Mesothelial cell of epicardium (in vitro differentiated cells): ENCODE results near the gene MARK4. TPM values are rescaled to one million over a fixed set of nuclear protein-coding genes. Genes with fewer than 3 reads are reported as not detected.

ENCODE experiments used
- DNase-seq, 2 experiments: peaks; one replicate each; pipeline ENCODE4 v3.0.0; 2021; ENCODE audit warnings: low spot score in 2 of 2; ENCODE audit not compliant: unreplicated experiment in 2 of 2
- H3K27ac Mint-ChIP-seq: 2 replicates; pipeline ENCODE4 v1.8.0; 2021; ENCODE audit warnings: mixed read lengths
- H3K27me3 Mint-ChIP-seq: 2 replicates; pipeline ENCODE4 v1.8.0; 2021; ENCODE audit warnings: low read depth, mixed read lengths
- H3K36me3 Mint-ChIP-seq: 2 replicates; pipeline ENCODE4 v1.8.0; 2021; ENCODE audit warnings: mixed read lengths
- H3K4me1 Mint-ChIP-seq: 2 replicates; pipeline ENCODE4 v1.8.0; 2021; ENCODE audit warnings: mixed read lengths
- H3K4me3 Mint-ChIP-seq: 2 replicates; pipeline ENCODE4 v1.8.0; 2021; ENCODE audit warnings: mild to moderate bottlenecking, moderate library complexity, mixed read lengths
- H3K9me3 Mint-ChIP-seq: 2 replicates; pipeline ENCODE4 v1.8.0; 2021; ENCODE audit warnings: mixed read lengths
- total RNA-seq: library from RNA; stranded (reverse); gene quantifications from 3 replicates; pipeline ENCODE4 v1.2.1, GENCODE V29; 2021
- TF ChIP-seq, protein P1 (sequence below): fragments of 200-600 bp; sonication (generic); IDR thresholded peaks from one replicate; pipeline ENCODE4 v1.5.0; 2021; ENCODE audit warnings: antibody characterized with exemption; ENCODE audit not compliant: unreplicated experiment

The MARK4 gene
- total RNA-seq, 1 donor from 2014 or later = 63.7 TPM

DNA sequence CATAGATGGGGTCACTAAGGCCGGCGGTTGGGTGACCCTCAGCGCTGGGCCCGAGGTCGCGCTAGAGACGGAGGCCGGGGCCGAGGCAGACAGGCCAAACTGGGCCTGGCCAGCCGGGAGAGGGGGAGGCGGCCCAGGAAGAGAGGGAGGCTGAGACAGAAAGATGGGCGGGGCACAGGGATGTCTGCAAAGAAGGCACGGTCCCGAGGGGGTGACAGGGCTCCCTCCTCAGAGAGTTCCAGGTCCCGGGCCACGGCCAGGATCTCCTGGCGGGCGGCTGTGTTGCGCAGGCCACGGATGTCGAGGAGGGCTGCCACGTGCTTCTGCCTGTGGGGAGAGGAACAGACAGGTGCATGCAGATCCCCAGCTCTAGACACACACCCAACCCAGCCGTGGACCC, 38.0 kb upstream of the MARK4 start:
- H3K27me3 Mint-ChIP-seq = peaks cover 47% of the 10 kb centered on the region
- DNase-seq = no peak
- no peaks in the 10 kb centered on the region for H3K36me3 Mint-ChIP-seq
- H3K27ac Mint-ChIP-seq = no peak overlapping the region
- no peaks in the 10 kb centered on the region for H3K9me3 Mint-ChIP-seq
- peaks cover 25% of the 10 kb centered on the region for H3K4me1 Mint-ChIP-seq
- H3K4me3 Mint-ChIP-seq = no peak overlapping the region
- TF ChIP-seq, protein P1, sequence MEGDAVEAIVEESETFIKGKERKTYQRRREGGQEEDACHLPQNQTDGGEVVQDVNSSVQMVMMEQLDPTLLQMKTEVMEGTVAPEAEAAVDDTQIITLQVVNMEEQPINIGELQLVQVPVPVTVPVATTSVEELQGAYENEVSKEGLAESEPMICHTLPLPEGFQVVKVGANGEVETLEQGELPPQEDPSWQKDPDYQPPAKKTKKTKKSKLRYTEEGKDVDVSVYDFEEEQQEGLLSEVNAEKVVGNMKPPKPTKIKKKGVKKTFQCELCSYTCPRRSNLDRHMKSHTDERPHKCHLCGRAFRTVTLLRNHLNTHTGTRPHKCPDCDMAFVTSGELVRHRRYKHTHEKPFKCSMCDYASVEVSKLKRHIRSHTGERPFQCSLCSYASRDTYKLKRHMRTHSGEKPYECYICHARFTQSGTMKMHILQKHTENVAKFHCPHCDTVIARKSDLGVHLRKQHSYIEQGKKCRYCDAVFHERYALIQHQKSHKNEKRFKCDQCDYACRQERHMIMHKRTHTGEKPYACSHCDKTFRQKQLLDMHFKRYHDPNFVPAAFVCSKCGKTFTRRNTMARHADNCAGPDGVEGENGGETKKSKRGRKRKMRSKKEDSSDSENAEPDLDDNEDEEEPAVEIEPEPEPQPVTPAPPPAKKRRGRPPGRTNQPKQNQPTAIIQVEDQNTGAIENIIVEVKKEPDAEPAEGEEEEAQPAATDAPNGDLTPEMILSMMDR = no peak

DNA sequence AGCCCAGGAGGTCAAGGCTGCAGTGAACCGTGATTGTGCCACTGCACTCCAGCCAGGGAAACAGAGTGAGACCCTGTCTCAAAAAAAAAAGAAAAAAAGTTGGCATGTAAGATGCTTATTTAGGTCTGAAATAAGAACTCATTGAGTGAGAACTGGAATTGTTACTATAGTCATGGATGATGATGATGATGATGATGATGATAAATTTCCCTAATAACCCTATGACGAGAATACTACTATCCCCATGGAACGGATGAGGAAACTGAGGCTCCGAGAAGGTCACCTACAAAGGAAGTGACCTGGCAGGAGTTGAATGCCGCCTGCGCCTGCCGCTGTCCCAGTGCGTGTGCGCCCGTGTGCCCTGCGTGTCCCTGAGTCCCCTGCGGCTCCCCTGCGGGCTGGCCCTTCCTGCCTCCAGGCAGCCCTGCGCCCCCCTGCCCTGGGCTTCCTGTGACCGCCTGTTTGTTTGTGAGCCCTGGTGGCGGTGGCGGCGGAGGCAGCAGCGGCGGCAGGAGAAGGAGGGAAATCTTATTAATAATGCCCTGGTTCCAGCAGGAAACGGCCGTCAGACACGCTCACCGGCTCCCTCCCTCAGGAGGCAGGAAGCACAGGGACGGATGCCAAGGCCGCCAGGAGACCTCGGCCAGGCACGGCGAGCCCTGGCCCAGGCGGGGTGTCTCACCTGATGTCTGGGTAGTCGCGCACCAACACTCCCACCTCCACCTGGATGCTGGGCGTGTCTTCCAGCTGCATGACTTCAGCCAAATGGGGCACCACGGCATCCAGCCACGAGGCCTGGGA, 35.5 kb upstream of the MARK4 start:
- H3K27me3 Mint-ChIP-seq = peaks cover 65% of the 10 kb centered on the region
- H3K27ac Mint-ChIP-seq = no peak overlapping the region
- H3K36me3 Mint-ChIP-seq = no peaks in the 10 kb centered on the region
- peak overlapping the region; percentile 46 for H3K4me3 Mint-ChIP-seq
- peaks cover 34% of the 10 kb centered on the region for H3K4me1 Mint-ChIP-seq
- TF ChIP-seq, protein P1 = no peak
- no peaks in the 10 kb centered on the region for H3K9me3 Mint-ChIP-seq
- DNase-seq = no peak

DNA sequence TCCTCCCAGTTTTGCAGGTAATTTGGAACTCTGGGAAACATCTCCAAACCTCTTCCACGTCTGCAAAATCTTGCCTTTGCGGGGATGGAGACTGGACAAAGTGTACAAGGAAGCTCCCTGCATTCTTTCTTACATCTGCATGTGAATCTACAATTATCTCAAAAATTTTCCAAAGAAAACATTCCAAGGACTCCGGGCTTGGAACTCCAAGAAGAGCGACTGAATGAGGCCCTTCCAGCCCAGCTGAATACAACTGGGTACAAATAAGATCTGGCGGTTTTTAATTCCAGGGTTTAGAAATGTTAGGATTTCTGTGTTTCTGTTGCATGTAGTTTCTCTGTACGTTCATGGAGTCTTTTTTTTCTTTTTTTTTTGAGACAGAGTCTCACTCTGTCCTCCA, 34.4 kb upstream of the MARK4 start:
- peak overlapping the region; percentile 22 for H3K4me3 Mint-ChIP-seq
- no peak for DNase-seq
- H3K36me3 Mint-ChIP-seq = no peaks in the 10 kb centered on the region

DNA sequence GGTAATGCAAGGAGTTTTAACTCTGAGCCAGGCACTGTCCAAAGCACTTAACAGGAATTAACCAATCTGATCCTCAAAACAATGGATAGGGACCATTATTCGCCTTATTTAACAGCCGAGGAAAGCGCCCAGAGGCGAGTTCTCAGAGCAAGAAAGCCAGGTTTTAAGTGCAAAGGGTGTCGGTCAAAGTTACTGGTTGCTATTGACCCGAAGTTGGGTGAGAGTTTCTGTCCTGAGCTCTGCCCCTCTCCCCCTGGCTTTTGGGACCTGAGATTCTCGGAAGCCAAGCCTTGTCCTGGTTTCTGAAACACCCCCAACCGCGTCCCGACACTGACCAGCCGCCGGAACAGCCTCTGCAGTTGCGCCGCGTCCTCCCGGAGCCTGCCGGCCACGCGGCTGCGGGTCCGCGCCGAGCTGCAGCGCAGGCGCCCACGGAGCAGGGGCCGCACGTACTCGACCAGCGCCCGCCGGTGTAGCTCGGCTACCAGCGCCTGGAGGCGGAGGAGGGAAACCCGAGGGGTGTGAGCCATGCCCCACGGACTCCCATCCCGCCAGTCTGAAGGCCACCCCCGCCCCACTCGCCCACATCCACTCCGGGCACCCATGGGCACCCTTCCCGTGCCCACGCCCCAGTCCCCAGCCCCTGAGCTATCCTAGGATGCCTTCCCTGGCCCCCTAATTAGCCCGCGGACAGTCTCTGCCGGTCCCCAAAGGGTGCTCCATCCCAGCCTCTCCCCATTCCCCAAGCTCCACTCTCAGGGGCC, 33.7 kb upstream of the MARK4 start:
- peak overlapping the region; percentile 22 for H3K4me3 Mint-ChIP-seq
- H3K36me3 Mint-ChIP-seq = no peaks in the 10 kb centered on the region
- H3K4me1 Mint-ChIP-seq = peaks cover 22% of the 10 kb centered on the region
- H3K9me3 Mint-ChIP-seq = no peaks in the 10 kb centered on the region
- H3K27ac Mint-ChIP-seq = no peak overlapping the region
- TF ChIP-seq, protein P1 = no peak
- DNase-seq = no peak
- peaks cover 82% of the 10 kb centered on the region for H3K27me3 Mint-ChIP-seq

More for the DNA sequence above, 34.4 kb upstream of the MARK4 start:
- Mint-ChIP-seq H3K27me3 (peaks cover 75% of the 10 kb centered on the region), H3K4me1 (peaks cover 27% of the 10 kb centered on the region), H3K27ac (peak overlapping the region; percentile 39), H3K9me3 (no peaks in the 10 kb centered on the region)
- TF ChIP-seq, protein P1 = no peak

DNA sequence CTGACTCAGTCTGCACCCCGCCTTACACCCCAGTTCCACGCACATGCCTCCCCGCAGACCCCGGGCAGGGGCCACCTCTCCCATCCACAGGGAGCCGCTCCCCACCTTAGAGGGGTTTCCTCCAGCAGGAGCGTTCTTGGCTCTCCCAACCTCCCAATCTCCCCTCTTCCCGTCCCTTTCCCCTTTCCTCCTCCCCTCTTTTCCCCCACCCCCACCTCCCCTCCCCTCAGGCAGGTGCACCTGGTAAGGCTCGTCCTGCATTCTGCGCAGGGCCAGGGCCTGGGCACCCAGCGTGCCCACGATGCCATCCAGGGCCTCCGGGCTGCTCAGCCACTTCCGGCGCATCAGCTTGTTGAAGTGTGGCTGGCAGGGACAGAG, 33.1 kb upstream of the MARK4 start:
- peaks cover 83% of the 10 kb centered on the region for H3K27me3 Mint-ChIP-seq
- DNase-seq = no peak
- no peaks in the 10 kb centered on the region for H3K9me3 Mint-ChIP-seq
- TF ChIP-seq, protein P1 = no peak
- no peaks in the 10 kb centered on the region for H3K36me3 Mint-ChIP-seq
- H3K4me3 Mint-ChIP-seq = no peak overlapping the region
- H3K4me1 Mint-ChIP-seq = peaks cover 22% of the 10 kb centered on the region
- H3K27ac Mint-ChIP-seq = no peak overlapping the region
